HG03066 (cell line): ENCODE measurements around the gene HSD17B8.

ENCODE experiments used
- ATAC-seq: cut with Tn5 transposase; IDR thresholded peaks from one replicate; pipeline ENCODE4 v1.9.1; 2021; ENCODE audit warnings: low read depth; ENCODE audit not compliant: unreplicated experiment

Gene HSD17B8

DNA sequence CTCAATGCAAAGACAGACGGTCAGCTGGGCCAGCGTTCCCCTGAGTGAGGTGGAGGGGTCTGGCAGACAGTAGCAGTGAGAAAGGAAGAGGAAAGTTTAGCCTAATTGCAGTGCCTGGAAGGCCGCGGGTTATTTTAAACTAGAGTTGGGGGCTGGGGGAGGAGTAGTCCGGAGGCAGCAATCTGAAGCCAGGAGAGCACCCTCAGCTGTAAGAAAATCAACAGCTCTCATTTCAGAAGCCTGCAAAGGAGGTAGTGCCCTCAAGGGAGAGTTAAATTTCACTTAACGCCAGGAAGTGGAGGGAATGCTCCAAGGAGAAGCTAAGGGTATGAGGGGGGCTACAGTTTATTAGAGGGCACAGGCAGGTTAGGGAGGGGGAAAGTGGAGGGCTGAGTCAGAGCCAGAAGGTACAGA is 30.8 kb downstream of the HSD17B8 start:
- ATAC-seq, result no peak

DNA sequence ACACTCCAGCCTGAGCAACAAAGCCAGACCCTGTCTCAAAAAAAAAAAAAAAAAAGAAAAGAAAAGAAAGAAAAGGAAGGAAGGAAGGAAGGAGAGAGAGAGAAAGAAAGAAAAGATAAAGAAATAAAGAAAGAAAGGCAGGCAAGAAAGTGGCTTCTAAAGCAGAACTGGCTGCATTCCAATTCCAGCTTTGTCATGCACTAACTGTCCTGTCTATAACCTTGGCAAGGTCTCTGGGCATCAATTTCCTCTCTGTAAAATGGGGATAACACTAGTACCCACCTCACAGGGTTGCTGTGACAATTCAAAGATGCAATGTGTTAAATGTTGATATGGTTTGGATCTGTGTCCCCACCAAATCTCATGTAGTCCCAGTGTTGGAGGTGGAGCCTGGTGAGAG is 31.9 kb downstream of the HSD17B8 start:
- no peak for ATAC-seq

DNA sequence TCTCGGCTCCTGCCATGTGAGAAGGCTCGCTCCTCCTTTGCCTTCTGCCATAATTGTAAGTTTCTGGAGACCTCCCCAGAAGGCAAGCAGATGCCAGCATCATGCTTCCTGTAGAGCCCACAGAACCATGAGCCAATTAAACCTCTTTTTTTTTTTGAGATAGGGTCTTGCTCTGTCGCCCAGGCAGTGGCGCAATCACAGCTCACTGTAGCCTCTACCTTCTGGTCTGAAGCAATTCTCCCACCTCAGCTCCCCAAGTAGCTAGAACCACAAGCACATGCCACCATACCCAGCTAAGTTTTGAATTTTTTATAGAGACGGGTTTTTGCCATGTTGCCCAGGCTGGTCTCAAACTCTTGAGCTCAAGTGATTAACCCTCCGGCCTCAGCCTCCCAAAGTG is 32.4 kb downstream of the HSD17B8 start:
- no peak for ATAC-seq

DNA sequence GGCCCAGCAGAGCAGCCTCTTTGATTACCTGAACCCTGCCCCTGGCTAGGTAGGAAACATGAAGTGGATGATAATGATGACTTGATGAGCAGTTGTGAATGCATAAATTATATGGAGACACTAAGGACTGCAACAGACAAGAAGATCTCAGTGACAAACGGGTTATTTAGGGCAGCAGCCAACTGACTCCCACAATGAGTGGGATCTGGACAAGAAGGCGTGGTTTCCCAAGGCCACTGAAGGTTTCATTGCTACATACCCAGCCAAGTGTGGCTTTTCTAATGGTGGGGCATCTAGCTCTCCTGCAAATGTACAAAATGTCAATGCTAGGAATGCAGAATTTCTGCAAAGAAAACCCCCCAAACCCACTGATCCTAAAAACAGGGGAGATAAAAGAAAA is 33.3 kb downstream of the HSD17B8 start:
- ATAC-seq, result no peak

DNA sequence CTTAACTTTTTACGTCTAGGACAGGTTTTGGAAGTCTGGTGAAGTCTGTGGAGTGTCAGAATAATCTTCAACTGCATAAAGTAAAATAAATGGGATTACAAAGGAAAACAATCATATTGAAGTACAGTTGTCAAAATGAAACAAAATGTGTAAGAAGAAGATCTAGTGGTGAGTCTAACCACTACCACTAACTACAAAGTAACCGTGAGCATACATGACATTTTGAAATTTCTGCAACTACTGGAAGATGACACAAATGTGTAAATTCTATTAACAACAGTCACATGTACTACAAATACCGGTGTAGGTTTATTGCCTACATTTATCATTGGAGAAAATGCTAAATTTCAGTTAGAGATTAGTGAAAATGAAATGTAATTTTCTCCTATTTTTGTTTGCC is 37.5 kb downstream of the HSD17B8 start:
- ATAC-seq, result no peak

DNA sequence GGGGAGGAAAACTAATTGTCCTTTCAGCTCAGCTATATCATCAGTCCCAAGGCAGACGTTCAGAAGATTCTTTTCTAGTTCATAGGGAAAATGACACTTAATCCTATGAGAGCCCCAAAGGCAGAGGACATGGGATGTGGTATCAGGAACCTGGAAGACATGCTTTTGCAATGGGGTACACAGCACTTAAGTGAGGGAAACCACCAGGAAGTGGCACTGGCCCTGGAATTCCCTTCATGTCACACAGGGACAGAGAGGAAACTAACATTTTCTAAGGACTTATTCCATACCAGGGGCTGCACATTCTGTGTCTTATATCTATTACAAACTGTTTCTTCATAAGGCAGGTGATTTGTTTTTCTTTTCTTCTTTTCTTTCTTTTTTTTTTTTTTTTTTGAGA is 39.0 kb downstream of the HSD17B8 start:
- ATAC-seq, result no peak

DNA sequence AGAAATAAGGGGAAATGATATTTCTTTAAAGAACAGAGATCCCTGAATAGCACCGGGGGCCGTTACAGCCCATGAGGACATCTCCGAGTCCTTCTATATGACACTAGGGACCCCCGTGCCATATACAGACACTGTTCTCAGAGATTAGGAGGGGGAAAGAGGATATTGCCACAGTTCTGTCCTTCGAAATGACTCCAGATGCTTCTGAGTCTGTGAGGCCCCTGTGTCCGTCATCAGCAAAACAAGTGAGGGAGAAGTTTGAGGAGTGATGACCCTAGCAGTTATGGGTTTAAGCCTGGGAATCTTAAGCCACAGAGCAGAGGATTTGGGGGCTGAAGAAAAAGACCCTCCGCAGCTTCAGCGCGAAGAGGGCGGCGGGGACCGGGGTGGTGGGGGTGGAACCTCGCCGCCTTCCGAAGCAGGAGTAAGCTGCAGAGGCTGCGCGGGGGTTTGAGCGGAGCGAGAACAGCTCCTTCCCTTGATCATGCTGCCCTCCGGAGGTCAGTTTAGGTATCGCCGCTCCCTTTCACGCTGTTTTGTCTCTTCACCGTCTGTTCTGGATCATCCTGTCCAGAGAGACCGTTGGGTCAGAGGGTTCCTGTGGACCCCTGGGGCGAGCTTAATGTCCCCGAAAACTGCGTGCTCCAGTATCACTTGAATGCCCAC is 43.7 kb downstream of the HSD17B8 start:
- ATAC-seq, result peak; percentile 38

DNA sequence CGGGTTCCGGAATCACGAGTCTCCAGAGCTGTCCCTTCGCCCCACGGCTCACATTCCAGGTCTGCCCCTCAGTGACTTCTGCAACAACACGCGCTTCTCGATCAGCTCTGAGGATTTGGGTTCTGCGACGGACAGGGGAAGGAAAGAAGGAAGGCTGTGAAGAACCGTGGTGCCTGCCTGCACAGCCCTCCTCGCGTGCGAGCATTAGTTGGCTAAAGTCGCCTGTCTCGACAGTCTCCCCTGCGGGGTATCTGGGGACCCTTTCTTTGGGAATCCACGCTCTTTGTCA is 44.1 kb downstream of the HSD17B8 start:
- peak; percentile 3 for ATAC-seq

DNA sequence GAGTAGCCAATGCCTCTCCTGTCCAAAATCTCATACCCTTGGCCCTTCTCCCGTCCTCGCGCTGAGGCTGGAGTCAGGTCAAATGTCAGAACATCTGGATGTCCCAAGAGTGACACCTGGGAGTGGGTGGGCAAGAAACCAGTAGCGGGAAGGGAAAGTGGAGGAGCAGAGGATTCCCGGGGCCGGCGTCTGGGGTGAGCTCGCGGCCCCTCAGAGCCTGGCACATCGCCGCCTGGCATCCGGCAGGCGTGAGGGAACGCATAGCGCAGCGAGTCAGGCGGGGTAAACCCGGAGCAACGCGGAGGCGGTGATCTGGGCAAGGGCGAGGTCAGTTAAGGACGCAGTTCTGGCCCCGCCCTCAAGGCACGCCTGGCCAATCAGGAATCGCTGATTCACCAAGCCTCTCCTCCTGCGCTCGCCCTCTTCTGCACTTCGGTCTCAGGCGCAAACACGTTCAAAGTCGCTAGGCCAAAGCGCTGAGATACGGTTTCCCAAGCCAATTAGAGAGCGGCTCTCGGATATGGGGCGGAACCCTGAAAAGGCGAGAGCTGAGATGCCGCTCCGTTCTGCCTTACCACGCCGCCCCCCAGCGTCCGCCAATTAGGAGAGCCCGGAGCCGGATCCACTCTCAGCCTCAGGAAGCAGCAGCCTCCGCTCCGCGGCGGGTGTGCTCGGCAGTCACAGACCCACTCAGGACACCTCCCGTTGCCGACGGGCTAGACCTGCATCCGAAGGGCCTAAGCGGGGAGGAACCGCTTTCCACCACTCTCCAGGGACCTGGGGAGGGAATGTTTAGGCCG is 44.7 kb downstream of the HSD17B8 start:
- peak; percentile 88 for ATAC-seq

DNA sequence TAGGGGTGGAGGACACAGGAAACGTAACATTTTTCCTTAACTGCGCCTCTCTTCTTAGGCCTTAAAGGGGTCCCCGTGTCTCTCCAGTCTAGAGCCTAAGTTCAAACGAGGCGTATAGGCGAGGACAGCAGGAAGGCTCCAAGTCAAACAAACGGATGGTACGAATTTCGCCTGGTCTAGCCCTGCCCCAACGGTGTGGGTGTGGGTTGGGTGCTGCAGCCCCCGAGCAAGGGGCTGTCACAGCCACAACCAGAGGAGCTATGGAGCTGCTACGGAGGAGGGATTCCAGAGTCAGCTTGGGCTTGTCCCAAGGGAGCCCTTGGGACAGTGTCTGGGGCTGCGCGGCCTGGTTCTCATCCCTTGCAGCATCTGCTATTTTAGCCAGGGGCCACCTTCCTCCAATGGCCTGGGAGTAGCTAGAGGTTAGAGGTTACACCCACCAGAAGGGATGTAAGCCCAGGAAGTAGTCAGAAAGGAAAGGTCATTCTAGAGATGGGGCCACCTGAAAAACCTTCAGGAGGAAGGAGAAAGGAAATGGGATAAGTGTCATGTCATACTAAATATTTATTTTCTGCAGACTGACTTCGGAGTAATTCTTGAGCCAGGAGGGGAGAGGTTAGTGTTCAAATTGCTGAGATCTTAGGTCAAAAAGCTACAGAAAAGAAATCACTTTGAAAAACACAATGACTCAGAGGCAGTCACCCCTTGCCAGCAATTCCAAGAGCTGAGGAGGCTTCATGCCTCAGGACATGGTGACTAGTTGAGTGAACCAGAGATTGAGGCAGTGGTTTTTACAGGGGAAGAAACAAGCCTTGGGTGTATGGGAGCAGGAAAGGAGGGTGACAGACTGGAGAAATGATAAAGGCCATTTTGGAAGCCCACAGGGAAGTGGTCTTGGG is 45.5 kb downstream of the HSD17B8 start:
- no peak for ATAC-seq

DNA sequence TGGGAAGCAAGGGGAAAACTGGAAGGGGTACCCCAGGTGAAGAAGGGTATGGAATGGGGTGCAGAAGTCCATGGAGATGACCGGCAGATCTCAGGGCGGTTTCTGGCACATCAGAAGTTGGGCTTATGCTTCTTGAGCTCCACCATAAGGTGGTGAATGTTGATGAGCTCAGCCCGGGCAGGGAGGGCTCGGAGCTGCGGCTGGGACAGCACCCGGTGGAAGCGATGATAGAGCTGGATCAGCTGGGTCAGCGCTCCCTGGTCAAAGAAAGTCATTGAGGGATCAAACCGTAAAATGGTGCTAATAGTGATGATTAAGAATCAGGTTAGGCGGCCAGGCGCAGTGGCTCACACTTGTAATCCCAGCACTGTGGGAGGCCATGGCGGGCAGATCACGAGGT is 46.3 kb downstream of the HSD17B8 start:
- no peak for ATAC-seq

DNA sequence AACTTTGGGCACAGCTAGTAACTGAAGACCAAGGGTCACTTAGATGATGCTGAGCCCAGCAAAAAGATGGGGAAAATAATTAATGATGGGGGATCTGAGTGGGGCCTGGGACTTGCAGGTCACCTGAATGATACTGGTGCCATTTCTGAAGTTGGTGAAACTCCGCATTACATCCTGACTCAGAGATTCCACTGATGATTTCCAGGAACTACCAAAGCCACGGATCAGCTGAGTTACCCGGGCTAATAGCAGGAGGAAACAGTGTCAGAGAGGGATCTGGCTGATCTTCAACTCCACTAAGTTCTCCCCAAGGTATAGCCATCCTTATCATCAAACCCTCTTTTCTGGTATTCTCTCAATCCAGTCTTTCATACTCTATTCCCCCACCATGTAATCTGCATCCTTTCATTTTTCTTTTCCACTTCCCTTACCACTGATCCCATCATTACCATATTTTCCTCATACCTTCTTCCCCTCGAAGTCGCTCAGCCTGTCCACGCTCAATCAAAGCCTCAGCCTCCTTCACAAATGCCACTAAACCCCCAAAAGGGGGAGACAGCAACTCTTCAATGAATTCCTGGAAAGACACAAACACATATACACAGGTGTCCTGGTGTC is 47.0 kb downstream of the HSD17B8 start:
- ATAC-seq, result no peak

DNA sequence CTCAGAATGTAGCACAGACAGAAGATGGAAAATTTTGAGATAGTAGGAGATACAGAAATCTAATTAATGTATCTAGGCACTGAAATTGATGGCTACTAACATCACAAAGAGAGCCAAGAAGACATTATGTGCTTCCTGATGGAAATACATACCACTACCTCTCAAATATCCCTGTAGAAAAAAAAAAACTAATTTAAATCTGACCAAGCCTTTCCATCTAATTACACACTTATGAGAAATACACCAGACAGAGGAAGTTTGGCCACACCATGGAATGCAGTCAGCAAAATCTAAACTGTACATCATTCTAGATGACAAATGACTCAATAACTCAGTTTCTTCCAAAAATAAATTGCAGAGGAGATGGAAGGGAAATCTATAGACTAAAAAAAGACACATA is 48.3 kb downstream of the HSD17B8 start:
- no peak for ATAC-seq

DNA sequence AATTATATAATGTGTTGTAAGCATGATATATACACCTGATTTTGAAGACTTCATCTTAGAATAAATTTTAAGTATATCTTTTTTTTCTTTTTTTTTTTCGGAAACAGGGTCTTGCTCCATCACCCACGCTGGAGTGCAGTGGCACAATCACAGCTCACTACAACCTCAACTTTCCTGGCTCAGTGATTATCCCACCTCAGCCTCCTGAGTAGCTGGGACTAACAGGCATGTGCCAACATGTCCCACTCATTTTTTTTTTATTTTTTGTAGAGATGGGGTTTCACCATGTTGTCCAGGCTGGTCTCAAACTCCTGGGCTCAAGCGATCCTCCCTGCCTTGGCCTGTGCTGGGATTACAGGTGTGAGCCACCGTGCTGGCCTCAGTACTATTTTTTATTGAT is 50.1 kb downstream of the HSD17B8 start:
- ATAC-seq, result no peak
